HG03354 (cell line): ENCODE results near the gene CDC5L.

Experiments
- ATAC-seq: cut with Tn5 transposase; IDR thresholded peaks from one replicate; pipeline ENCODE4 v1.9.1; 2021; ENCODE audit warnings: mild to moderate bottlenecking; ENCODE audit not compliant: unreplicated experiment, poor library complexity, severe bottlenecking

The CDC5L gene

DNA sequence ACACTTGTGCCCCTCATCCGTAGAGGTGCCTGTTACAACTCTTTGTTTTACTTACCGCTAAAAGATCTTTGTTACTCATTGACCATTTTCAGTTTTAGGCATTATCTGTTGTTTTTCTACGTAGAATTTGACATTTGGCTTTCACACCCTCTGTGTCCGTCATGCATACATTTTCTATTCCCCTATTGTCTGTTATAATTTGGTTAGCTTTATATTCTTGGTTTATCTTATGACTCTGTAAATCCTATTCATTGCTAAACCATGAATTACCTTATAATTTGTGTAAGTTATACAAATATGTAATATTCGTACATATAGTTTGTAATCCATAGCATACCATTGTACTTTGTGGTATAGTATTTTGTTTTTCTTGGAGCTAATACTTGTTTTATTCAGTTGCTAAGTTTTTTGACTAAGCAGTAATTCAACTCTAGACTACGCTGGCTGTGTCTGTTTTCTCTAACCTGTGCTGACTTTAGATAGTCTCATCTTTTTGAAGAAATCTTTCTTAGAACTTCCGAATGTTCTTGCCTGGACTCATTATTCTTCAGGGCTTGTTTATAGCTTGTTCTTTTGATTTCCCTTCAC, 21.8 kb downstream of the CDC5L start:
- no peak for ATAC-seq

DNA sequence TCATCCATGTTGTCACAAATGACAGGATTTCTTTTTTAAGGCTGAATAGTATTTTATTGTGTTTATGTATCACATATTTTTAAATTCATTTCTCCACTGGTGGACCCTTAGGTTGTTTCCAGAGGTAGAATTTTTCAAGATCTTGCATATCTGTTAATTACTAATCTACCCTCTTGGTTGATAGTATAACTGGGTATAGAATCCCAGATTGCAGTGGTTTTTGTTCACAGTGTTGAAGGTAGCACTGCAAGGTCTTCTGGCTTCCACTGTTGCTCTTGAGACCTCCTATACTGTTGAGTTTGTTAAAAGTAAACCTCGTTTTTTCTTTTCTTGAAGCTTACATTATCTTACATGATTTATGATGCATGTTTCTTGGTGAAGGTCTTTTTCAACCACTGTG, 22.9 kb downstream of the CDC5L start:
- ATAC-seq, result no peak

DNA sequence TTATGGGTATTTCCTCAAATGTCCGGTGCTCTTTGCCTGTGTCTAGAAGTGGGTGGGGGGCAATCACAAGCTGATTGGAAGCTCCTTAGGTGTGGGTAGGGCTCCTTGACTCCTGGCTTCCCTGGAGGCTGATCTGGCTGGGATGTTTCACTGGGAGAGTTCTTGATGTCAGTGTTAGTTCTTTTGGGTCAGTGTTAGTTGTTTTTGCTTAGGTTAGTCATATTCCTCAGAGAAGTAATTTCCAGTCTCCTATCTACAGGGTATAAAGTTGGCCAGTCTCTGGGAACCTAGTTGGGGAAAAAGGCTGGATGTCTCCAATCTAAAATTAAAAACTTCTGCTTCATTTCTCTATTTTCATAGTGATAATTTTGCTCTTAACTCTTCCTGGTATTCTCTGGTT, 23.6 kb downstream of the CDC5L start:
- ATAC-seq, result no peak

DNA sequence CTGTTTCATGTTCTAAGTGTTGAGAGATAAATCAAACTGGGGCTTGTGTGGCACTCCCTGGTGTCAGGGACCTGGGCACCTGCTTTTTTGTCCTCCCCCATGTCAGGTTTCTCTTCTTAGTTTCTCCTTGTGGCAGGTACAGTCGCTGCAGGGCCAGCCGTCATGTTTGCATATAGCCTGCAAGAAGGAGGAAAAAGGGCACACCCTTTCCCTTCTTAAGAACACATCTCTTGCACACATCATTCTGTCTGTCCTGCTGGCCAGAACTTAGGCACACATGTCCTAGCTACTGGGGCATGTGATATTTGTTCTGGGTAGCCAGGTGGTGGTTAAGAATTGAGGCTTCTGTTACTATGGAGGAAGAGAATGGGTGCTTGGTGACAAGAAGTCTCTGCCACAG, 27.9 kb downstream of the CDC5L start:
- no peak for ATAC-seq

DNA sequence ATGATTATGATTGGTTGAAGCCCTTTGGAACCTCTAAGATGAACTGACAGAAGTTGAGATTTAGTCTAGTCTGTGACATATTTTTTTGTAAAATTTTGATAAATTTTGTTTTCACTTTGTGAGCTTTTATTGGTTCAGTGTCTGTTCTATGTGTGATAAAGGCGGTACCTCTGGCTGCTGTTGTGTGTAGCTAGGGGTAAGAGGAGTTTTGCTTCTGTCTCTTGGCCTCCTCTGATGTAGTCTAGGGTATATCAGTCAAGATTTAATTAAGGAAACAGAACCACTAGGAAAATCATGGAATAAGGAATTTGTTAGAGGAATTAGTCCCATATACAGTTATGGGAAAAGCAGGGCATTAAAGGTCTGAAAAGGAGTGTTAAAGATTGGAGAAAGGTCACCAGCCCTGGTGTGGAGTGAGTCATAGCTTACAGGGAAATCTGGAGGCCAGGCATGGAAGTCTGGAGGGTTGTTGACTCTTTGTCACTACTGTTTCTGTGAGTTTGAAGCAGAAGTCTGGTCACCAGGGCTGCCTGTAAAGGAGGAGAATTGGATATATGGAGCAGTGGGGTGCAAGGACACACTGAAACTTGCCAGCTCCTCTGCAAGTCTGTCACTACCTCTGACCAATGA, 28.5 kb downstream of the CDC5L start:
- no peak for ATAC-seq

DNA sequence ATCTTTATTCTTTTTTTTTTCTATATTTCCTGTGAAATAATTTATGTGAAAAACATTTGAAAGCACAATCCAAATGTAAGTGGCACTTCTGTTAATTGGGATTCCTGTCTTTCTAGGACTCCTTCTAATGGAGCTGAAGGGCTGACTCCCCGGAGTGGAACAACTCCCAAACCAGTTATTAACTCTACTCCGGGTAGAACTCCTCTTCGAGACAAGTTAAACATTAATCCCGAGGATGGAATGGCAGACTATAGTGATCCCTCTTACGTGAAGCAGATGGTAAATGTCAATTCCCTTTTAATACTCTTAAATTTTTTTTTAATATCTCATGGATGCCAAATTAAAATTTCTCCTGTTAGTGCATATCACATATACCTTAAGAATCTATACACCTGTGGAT, 35.0 kb downstream of the CDC5L start:
- ATAC-seq, result no peak

DNA sequence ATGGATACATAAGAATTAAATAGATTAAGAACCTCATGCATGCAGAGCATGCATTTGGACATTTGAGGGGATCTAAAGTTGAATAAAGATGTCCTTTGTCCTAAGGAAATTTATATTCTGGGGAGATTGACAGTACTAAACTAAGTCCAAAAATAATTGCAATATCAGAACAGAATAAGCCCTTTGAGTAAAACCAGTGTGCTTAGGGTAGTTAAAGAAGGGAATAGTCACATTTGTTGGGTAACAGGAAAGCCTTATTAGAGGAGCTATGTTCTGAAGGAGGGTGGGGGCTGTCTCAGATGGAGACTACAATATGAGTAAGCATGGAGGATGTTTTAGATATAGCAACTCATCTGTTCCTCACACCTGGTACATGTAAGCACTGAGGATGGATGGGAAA, 35.8 kb downstream of the CDC5L start:
- no peak for ATAC-seq

DNA sequence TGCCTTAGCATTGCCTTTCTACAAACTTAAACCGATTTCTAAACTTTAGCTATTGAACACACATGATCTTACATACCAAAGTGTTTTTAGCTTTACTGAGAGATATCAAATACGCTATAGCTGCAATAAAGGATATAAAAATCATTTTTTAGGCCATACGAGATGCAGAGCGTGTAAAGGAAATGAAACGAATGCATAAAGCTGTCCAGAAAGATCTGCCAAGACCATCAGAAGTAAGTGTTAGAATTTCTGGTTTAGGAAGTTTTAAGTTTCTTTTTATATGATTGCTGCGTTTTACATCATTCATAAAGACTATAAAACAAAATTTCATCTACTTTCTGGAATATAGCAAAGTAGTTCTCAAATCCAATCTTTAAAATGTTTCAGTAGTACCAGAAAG, 38.4 kb downstream of the CDC5L start:
- no peak for ATAC-seq

DNA sequence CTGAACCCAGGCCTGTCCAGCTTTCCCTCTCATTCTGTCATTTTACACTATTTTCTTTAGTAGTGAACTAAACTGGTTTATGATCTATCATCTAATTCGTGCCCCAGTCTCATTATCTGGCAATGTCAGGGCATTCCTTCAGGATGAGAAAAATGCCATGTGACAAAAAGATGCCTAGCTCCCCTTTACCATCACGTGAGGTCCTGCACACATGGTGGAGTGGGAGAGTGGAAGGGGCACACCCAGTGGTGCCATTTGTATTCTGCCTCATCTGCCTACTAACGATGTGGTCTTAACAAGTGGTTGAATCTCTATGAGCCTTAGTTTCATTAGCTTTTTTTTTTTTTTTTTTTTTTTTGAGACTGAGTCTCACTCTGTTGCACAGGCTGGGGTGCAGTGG, 41.2 kb downstream of the CDC5L start:
- no peak for ATAC-seq

DNA sequence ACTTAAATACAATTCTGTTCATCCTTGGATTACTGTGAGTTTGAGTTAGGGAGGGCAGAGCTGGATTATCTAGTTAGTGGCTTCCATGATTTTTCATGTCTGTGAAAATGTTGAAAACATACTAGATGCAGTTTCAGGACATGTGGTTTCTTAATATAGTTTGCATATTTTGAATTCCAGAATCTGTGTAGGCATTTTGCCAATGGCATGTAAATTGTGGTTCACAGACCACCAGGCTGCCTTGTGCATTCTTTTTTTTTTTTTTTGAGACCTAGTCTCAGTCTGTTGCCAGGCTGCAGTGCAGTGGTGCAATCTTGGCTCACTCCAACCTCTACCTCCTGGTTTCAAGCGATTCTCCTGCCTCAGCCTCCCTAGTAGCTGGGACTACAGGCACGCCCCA, 42.8 kb downstream of the CDC5L start:
- ATAC-seq, result no peak

DNA sequence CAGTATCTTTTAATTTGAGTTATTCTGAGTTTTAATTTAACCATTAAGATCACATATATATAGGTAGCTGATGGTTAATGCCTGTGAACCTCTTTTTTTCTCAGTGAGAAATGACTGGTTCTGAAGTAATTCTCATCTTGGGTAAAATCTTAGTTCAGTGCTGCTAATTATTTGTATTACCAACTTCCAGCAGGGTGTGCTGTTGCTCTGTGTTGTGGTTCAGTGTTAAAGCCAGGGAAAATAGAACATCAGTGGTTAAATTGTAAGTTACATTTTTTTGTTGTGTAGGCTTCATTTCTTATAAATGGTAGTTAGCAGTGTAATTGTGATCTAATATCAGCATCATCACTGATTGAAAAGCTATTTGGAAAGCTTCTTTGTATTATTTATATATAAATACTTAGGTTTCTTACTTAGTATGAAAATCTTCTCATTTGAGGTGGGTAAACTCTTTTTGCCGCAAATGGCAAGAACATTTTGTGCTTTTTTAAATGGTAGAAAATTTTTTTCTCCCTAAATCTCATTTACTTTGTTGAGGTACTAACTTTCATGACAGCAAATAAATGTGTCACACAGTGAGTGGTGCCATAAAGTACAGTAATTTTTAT, 43.7 kb downstream of the CDC5L start:
- no peak for ATAC-seq

DNA sequence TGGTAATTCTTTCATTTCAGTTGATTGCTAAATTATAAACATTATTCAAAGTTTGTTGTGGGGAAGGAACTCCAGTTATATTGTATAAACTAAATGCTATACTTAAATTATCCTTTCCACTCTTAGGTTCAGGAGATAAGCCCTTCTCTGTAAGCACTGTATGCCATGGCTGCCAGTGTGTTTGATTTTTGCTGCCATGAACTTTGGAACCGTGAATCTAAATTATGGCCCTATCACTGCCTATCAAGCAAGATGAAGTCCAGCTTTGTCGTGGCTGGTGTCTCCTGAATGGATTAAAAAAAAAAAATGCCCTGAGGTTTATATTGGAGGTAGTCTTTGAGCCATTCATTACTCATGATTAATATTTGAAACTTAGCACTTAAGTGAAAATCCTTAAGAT, 44.7 kb downstream of the CDC5L start:
- no peak for ATAC-seq

DNA sequence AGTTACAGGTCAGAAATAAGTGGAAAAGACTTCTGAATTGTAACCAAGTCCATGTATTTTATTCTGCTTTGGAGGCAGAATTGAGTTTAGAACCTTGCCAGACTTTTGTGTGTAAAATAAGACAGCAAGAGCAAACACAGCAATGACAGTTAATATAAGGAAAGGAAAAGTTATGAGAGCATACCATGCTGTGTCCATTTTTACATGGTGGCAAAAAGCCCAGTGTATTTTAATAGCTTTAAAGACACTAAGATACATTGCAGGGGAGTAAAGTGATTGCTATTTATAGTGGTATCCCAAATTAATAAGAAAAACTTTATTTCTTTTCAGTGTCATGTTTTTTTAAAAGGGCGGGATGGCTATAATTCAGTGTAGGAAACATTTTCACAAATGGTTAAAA, 45.2 kb downstream of the CDC5L start:
- no peak for ATAC-seq

DNA sequence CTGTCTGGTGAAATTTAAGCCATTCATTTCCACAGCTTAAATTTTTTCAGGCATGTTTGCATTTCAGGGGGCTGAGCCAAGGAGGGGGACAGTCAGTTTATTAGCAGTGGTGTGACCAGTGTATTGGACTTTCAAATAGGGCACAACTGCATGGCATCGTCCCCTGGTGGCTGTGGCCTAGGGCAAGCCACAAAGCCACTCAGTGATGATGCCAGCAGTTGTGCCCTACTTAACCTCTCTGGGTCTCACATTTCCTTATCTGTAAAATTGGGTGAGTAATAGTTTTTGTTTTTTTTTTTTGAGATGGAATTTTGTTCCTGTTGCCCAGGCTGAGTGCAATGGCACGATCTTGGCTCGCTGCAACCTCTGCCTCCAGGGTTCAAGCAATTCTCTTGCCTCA, 48.0 kb downstream of the CDC5L start:
- no peak for ATAC-seq

DNA sequence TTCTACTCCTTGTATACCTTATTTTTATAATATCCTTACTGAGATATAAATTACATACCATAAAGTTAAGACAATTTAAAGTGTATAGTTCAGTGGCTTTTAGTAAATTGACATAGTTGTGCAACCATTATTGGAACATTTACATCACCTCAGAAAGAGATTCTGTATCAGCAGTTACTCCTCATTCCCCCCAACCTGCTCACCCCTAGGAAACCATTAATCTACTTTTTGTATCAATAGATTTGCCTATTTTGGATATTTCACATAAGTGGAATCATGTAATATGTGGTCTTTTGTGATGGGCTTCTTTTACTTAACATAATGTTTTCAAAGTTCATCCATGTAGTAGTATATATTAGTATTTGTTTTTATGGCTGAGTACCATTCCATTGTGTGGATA, 51.3 kb downstream of the CDC5L start:
- no peak for ATAC-seq

DNA sequence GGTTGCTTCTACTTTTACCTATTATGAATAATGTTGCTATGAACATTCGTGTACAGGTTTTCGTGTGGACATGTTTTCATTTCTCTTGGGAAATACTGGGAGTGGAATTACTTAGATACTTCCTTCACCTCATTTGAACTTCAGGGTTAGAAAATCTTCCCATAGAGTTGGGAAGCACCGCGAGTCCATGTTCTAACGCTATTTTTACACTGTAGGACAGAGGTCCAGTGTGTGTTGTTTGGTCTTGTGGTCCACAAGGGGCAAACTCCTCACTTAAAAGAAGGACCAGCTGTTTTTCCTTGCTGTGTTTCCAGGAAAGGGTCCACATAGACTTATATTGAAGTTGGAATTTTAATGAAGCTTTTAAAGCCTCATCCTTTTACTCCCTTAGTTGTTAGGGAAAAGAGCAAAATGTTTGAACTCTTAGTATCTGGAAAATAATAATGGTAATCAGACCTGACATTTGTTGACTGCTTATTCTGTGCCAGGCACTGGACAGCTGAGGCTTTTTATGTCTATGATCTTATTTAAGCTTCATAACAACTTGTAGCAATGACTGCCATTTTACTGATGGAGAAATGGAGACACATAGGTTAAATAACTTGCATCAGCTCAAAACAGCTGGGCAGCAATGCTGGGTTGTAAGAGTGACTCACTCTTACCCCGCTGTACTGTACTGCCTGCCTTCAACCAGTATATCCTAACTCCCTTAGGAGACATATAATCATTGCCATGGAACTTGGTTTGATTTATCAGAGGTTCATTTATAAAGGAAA, 52.0 kb downstream of the CDC5L start:
- ATAC-seq, result no peak

DNA sequence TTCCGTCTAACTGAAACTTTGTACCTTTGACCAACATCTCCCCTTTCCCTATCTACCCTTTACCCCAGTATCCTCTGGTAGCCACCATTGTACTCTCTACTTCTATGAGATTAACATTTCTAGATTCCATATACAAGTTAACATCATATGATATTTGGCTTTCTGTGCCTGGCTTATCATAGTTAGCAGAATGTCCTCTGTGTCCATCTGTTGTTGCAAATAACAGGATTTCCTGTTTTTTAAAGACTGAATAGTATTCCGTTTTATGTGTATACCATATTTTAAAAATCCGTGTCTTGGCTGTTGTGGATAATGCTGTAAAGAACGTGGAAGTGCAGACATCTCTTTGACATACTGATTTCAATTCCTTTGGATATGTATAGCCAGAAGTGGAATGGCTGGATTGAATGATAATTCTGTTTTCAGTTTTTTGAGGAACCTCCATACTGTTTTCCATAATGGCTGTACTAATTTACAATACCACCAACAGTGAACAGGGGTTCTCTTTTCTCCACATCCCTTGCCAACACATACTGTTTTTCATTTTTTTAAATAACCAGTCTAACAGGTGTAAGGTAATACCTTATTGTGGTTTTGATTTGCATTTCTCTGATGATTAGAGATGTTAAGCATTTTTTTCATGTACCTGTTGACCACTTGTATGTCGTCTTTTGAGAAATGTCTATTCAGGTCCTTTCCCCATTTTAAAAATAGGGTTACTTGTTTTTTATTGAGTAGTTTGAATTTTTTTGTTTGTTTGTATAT, 53.8 kb downstream of the CDC5L start:
- no peak for ATAC-seq

DNA sequence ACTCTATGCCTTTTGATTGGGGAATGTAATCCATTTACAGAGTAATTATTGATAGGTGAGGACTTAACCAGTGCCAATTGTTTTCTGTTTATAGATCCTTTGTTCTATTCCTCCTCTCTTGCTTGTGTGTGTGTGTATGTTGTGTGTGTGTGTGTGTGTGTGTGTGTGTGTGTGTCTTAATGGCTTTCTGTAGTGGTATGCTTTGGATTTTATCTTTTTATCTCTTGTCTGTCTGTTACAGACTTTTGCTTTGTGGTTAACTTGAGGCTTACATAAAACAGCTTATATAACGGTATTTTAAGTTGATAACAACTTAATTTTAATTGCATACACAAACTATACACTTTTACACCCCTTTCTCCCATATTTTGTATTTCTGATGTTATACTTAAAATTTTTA, 54.7 kb downstream of the CDC5L start:
- ATAC-seq, result no peak

DNA sequence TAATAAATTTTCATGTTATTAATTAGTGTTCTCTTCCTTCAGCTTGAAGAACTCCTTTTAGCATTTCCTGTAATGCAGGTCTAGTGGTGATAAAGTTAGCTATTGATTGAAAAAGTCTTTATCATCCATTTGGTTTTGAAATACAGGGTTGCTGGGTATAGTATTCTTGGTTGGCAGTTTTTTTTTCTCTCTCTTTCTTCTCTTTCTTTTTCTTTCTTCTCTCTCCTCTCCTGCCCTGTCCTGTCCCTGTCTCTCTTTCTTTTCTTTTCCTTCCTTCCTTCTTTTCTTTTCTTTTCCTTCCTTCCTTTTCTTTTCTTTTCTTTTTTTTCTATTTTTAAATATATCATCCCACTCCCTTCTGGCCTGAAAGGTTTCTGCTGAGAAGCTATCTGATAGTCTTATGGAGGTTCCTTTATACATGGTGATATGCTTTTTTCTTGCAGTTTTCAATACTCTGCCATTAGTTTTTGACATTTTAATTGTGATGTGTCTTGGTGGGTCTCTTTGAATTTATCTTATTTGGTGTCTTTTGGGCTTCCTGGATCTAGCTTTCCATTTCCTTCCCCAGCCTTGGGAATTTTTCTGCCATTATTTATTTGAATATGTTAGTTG, 55.4 kb downstream of the CDC5L start:
- ATAC-seq, result no peak

DNA sequence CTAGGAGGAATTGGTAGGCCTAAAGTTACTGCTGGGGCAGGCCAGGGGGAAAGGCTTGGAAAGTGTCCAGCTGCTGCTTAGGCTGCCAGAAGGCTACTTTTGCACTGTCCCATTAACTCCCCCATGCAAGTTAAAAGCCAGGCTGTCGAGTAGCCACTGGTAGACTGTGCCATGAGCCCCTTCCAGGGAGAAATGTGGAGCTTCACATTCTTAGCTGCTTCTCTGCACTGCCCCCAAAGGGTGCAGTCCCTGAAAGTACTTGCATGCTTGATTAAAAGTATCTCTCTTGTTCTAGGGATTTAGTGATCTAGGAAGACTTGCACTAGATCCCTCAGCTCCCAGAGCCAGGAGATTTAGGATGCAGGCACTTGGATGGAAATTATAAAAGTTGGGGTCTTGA, 57.3 kb downstream of the CDC5L start:
- no peak for ATAC-seq
